ENCODE results near the gene TRIM46.
"Not testable (repeated sequence)": the region's sequence is repeated elsewhere in the genome, so short reads cannot be mapped to it uniquely, and the experiment has no call there.

Gene TRIM46

GRCh38 chr1:155233502-155233901 is 59.9 kb downstream of the TRIM46 start:
- DNase-seq = not testable (repeated sequence)

Measured in CD4-positive, alpha-beta T cell treated with Interleukin-10 for 1 hour (primary cell).